C4-2B (cell line): ENCODE measurements around the gene CCHCR1.
A peak's percentile ranks its signal among the peaks of the same experiment; 100 is the strongest.

Experiments used
- H3K27ac ChIP-seq: fragments of 450-650 bp; 2 replicates; pipeline ENCODE4 v1.5.1; 2017
- CTCF ChIP-seq: fragments of 450-650 bp; conservative IDR thresholded peaks from 2 replicates; pipeline ENCODE4 v1.5.1; 2017; ENCODE audit warnings: mild to moderate bottlenecking
- ZFX ChIP-seq: fragments of 450-650 bp; IDR thresholded peaks from 2 replicates; pipeline ENCODE4 v1.6.1; 2017

CCHCR1 gene

GRCh38 chr6:31149827-31150447 is 7.7 kb downstream of the CCHCR1 start:
- peak overlapping the region; percentile 13; the same call in 1 of the 2 replicates for H3K27ac ChIP-seq
- TF ChIP-seq ZFX = no peak
- TF ChIP-seq CTCF = no peak

DNA sequence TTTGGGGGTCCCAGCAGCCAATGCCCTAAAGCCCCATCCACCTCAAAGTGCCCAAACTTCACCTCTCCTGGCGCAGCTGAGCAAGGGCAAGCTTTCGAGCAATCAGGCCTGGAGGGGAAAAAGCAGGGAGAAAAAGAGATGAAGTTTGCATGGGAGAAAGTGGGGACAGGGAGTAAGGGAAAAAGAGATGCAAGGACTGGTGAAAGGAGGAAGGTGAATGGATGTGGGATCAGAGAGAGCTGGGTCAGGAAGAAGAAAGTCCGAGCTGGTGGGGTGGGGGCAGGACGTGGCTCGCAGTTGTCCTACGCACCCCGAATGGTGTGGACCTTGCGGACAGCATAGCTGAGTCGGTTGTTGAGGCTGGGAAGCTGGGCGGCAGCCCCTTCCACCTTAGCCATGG is 12.2 kb downstream of the CCHCR1 start:
- TF ChIP-seq CTCF (no peak), ZFX (no peak)
- H3K27ac ChIP-seq = peak overlapping the region; percentile 31; the same call in 1 of the 2 replicates

DNA sequence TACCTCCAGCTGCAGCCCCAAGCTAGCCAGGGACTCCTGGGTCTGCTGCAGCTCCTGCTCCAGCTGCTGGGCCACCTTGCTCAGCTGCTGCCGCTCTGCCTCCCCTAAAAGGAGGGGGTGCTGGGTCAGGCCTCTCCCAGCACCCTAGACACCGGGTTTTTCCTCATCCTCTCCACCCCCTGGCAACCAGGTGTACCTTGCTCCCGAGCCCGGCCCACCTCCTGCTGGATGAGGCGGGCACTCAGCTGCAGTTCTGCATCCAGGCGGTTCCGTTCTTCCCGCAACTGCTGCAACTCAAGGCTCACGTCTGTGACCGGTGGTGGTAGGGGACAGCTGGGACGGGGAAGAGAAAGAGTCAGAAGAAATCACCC is 12.6 kb downstream of the CCHCR1 start:
- TF ChIP-seq ZFX (no peak), CTCF (no peak)
- peak overlapping the region; percentile 31 for H3K27ac ChIP-seq

- peak overlapping the region; percentile 31 for H3K27ac ChIP-seq
- TF ChIP-seq ZFX (no peak), CTCF (no peak)
Observed at GRCh38 chr6:31144296-31144969, 13.2 kb downstream of the CCHCR1 start.

- TF ChIP-seq ZFX (no peak), CTCF (no peak)
- H3K27ac ChIP-seq = no peak overlapping the region
Observed at GRCh38 chr6:31143148-31143547, 14.5 kb downstream of the CCHCR1 start.

- no peak overlapping the region for H3K27ac ChIP-seq
Observed at GRCh38 chr6:31142361-31142761, 15.2 kb downstream of the CCHCR1 start.

More at GRCh38 chr6:31142361-31142761, 15.2 kb downstream of the CCHCR1 start:
- TF ChIP-seq CTCF = no peak
- no peak for TF ChIP-seq ZFX
